Neutrophil (primary cell): Measurements from ENCODE around the gene XG.
"Not testable (repeated sequence)": the region's sequence is repeated elsewhere in the genome, so short reads cannot be mapped to it uniquely, and the experiment has no call there.

Experiments used
- H3K27ac ChIP-seq: fragments of 200-600 bp; sonication (generic); 2 replicates; pipeline ENCODE4 v1.5.1; 2016; ENCODE audit warnings: mild to moderate bottlenecking, moderate library complexity
- H3K27me3 ChIP-seq: fragments of 200-600 bp; sonication (generic); 2 replicates; pipeline ENCODE4 v1.6.0; 2016; ENCODE audit warnings: mild to moderate bottlenecking
- H3K36me3 ChIP-seq: fragments of 200-600 bp; sonication (generic); 2 replicates; pipeline ENCODE4 v1.5.1; 2017
- H3K4me1 ChIP-seq, 2 experiments: fragments of 200-600 bp in 1 of 2; sonication (generic) in 1 of 2; 1 replicate in 1 of 2; 2 replicates in 1 of 2; pipeline versions ENCODE4 v1.5.1 to v1.6.1; 2013 to 2016; ENCODE audit warnings: low read depth in 1 of 2, low read length in 1 of 2, mild to moderate bottlenecking in 1 of 2, moderate library complexity in 1 of 2; ENCODE audit not compliant: control insufficient read depth in 1 of 2, insufficient read depth in 1 of 2
- H3K4me3 ChIP-seq, 2 experiments: fragments of 200-600 bp in 1 of 2; sonication (generic) in 1 of 2; 1 replicate in 1 of 2; 2 replicates in 1 of 2; pipeline ENCODE4 v1.5.1; 2013 to 2016; ENCODE audit warnings: low read depth in 1 of 2, low read length in 1 of 2, mild to moderate bottlenecking in 1 of 2, moderate library complexity in 1 of 2
- H3K9me3 ChIP-seq: fragments of 200-600 bp; sonication (generic); 2 replicates; pipeline ENCODE4 v1.5.1; 2016
- TF ChIP-seq, protein P1 (sequence below): fragments of 200-600 bp; sonication (generic); IDR thresholded peaks from 2 replicates; pipeline ENCODE4 v1.5.1; 2016; ENCODE audit warnings: antibody characterized with exemption

Gene XG, protein sequence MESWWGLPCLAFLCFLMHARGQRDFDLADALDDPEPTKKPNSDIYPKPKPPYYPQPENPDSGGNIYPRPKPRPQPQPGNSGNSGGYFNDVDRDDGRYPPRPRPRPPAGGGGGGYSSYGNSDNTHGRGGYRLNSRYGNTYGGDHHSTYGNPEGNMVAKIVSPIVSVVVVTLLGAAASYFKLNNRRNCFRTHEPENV

DNA sequence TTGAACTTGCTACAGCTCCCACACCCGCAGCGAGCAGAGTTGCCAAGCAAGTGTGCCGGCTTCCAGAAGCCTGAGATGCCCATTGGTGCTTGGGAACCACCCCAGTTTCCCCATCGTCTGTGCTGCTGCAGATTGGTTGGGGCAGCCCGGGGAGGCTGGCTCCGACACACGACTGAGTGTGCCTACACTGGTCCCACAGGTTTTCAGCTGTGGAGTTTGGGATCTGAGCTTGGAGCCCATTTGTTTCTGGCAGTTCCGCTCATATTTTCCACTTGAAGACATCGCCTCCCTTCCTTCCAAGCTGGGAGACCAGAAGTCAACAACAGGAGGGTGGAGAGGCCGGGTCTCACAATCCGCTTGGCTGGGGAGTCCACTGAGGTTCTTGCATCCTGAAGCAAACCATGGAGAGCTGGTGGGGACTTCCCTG lies at the start of gene XG:
XG (plus strand) TSS at position 167 of the 427 bp plus-strand sequence; CDS start at position 402, 235 bp downstream.
- H3K9me3 ChIP-seq, H3K27me3 ChIP-seq, H3K36me3 ChIP-seq, H3K4me1 ChIP-seq, H3K4me3 ChIP-seq, H3K27ac ChIP-seq: not testable (repeated sequence)

DNA sequence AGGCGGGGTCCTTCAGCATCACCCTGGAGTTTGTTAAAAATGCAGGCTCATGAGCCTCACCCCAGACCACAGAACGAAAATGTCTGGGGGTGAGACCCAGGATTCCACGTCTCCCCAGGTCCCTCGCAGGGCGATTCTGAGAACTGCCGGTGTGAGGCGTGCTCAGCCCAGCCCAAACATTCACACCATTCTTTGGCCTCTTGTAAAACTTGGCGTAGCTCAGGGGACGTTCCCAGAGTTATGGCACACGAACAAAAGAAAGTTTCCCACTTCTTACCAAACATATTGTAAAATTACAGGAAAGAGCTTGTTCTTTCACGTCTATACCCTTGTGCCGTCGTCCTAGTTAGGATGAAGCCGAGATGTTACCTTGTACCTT lies 47.9 kb upstream of the XG start:
- Histone ChIP-seq H3K27me3 (peaks cover 15% of the 10 kb centered on the region), H3K4me1 (no peaks in the 10 kb centered on the region), H3K27ac (no peak overlapping the region), H3K36me3 (no peaks in the 10 kb centered on the region), H3K4me3 (no peak overlapping the region), H3K9me3 (no peaks in the 10 kb centered on the region)
- TF ChIP-seq, protein P1, sequence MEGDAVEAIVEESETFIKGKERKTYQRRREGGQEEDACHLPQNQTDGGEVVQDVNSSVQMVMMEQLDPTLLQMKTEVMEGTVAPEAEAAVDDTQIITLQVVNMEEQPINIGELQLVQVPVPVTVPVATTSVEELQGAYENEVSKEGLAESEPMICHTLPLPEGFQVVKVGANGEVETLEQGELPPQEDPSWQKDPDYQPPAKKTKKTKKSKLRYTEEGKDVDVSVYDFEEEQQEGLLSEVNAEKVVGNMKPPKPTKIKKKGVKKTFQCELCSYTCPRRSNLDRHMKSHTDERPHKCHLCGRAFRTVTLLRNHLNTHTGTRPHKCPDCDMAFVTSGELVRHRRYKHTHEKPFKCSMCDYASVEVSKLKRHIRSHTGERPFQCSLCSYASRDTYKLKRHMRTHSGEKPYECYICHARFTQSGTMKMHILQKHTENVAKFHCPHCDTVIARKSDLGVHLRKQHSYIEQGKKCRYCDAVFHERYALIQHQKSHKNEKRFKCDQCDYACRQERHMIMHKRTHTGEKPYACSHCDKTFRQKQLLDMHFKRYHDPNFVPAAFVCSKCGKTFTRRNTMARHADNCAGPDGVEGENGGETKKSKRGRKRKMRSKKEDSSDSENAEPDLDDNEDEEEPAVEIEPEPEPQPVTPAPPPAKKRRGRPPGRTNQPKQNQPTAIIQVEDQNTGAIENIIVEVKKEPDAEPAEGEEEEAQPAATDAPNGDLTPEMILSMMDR = no peak

DNA sequence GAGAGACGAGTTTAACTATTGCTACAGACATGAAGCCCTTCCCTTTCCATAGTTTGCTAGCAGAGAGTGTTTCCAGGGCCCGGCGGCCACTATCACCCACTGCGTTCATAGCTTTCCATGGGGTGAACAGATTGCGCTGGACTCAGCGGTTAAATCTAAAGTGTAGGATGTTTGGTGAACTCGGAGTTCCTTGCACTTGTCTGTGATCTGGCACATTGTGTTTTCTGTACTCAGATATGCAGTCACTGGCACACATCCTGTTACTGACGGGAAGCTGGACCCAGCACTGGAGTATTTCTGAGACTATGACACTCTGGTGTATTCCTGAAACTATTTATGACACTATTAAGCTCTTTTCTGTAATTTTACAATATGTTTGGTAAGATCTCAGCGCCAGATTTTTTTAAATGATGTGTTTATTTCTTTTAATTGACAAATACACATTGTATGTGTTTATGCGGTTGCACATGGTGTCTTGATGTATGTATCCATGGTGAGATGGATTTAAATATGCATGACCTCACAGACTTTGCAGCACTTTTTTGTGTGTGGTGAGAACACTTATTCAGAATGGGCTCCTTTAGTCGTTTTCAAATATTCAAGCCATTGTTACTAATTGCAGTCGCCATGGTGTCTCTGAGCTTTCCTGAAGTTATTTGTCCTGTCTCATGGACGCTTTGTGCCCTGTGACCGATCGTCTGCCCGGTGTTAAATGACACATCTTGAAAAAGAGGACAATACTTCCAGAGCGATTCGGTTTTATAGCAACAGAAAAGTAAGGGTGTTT lies 46.6 kb upstream of the XG start:
- H3K27ac ChIP-seq = no peak overlapping the region
- H3K4me3 ChIP-seq = no peak overlapping the region
- H3K36me3 ChIP-seq = no peaks in the 10 kb centered on the region
- peaks cover 5 to 7% of the 10 kb centered on the region in 2 experiments for H3K4me1 ChIP-seq
- TF ChIP-seq, protein P1 = no peak
- H3K9me3 ChIP-seq = no peaks in the 10 kb centered on the region
- peaks cover 15% of the 10 kb centered on the region for H3K27me3 ChIP-seq

DNA sequence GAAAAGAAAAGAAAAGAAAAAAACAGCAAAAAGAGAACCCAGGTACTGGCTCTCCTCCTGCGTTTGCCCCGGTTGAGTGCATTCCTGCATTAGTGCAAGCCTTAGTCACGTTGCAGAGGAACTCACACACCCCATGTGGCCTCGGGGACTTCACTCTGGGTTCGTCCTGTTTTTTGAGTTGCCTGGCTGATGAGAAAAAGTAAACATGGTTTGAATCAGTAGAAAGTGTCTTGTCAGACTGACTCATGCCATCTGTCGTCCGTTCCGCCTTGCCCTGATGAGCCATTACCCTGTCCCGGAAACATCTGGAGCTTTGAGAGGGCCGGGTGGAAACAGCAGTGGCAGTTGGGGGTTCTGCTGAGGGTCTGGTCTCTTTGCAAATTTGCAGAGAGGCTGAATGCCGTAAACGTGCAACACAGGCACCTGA lies 44.5 kb upstream of the XG start:
- Histone ChIP-seq H3K9me3 (no peaks in the 10 kb centered on the region), H3K4me3 (no peak overlapping the region), H3K36me3 (no peaks in the 10 kb centered on the region), H3K27me3 (peaks cover 15% of the 10 kb centered on the region), H3K27ac (no peak overlapping the region), H3K4me1 (peaks cover 5 to 8% of the 10 kb centered on the region in 2 experiments)
- TF ChIP-seq, protein P1 = no peak

DNA sequence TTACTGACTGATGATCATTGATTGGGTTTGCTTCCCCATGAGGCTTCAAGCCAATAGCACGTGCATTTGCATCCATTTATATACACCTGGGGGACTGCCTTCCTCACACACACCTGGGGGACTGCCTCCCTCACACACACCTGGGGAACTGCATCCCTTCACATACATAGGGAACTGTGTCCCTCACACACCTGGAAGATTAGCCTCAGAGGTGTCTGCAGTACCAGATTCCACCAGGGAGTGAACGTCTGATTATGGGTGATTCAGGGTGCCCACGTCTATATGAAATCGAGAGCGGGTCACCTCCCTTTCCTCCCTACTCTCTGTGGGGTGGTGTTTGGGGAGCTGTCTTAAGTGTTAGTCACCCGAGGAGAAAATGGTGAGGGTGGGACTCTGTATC lies 43.8 kb upstream of the XG start:
- no peak overlapping the region for H3K4me3 ChIP-seq
- H3K9me3 ChIP-seq = no peaks in the 10 kb centered on the region
- TF ChIP-seq, protein P1 = no peak
- H3K27ac ChIP-seq = no peak overlapping the region
- H3K27me3 ChIP-seq = peaks cover 15% of the 10 kb centered on the region
- peaks cover 5 to 8% of the 10 kb centered on the region in 2 experiments for H3K4me1 ChIP-seq
- H3K36me3 ChIP-seq = no peaks in the 10 kb centered on the region

DNA sequence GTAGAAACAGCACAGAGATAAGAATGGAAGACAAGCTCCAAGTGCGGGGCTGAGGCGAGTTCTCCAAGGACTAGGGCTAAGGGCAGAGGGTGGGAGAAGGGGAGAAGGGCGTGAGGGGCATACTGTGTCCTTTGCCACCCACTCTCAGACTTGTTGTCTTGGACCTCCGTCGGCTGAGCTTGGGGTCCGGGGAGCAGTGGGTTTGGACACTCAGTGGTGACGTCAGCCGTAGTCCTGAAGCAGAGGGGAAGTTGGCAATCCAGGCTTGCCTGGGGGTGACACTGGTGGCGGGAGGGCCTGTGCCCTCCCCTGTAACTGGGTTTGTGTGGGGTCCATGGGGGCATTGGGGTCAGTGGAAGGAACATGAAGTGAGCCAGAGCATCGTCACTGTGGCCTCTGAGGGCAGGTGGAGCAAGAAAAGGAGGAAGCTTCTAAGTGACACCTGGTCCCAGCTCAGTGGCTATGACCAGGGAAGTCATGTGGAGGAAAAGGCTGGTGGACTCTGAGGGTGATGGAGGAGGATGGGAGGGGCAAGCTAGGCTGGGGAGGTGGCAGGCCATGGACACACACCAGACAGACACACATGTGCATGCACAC lies 43.1 kb upstream of the XG start:
- TF ChIP-seq, protein P1 = no peak
- Histone ChIP-seq H3K36me3 (no peaks in the 10 kb centered on the region), H3K27me3 (peaks cover 15% of the 10 kb centered on the region), H3K4me3 (no peak overlapping the region), H3K27ac (no peak overlapping the region), H3K9me3 (no peaks in the 10 kb centered on the region), H3K4me1 (peaks cover 5 to 8% of the 10 kb centered on the region in 2 experiments)
